Skeletal muscle tissue (tissue), 1 donor: Measurements from ENCODE around the gene IFIT5. TPM values are rescaled to one million over a fixed set of nuclear protein-coding genes. Genes with fewer than 3 reads are reported as not detected.

ENCODE experiments used
- total RNA-seq: library from RNA; depleted of rRNA; stranded (reverse); fragments of >200 nt; gene quantifications from one replicate; pipeline ENCODE4 v1.2.3, GENCODE V29; 2014

IFIT5 gene
- total RNA-seq, 1 donor from 2014 or later: 9.9 TPM

Other genes starting within 250 kb of the IFIT5 start
- under 0.01 TPM for gene CH25H, start 207.3 kb upstream of the IFIT5 start, total RNA-seq
- gene LIPA, start 162.8 kb upstream of the IFIT5 start, total RNA-seq: 50.1 TPM
- gene IFIT2, start 112.5 kb upstream of the IFIT5 start, total RNA-seq: 6.8 TPM
- 12.0 TPM for gene IFIT3, start 86.6 kb upstream of the IFIT5 start, total RNA-seq
- gene IFIT1B, start 36.5 kb upstream of the IFIT5 start, total RNA-seq: 2.1 TPM
- 34.4 TPM for gene IFIT1, start 21.9 kb upstream of the IFIT5 start, total RNA-seq
- gene SLC16A12, start 121.0 kb downstream of the IFIT5 start, total RNA-seq: 1.6 TPM
- gene PANK1, start 230.7 kb downstream of the IFIT5 start, total RNA-seq: 17.7 TPM